HG02571 (cell line): ENCODE data around the gene SH3D19.
"Not testable (repeated sequence)": the region's sequence is repeated elsewhere in the genome, so short reads cannot be mapped to it uniquely, and the experiment has no call there.

Experiments used
- ATAC-seq: cut with Tn5 transposase; IDR thresholded peaks from one replicate; pipeline ENCODE4 v1.9.1; 2021; ENCODE audit warnings: mild to moderate bottlenecking, moderate library complexity; ENCODE audit not compliant: unreplicated experiment

SH3D19 gene

GRCh38 chr4:151236036-151236435, 89.4 kb downstream of the SH3D19 start:
- ATAC-seq = no peak

GRCh38 chr4:151235373-151235772, 90.0 kb downstream of the SH3D19 start:
- not testable (repeated sequence) for ATAC-seq

GRCh38 chr4:151233600-151233999, 91.8 kb downstream of the SH3D19 start:
- no peak for ATAC-seq

DNA sequence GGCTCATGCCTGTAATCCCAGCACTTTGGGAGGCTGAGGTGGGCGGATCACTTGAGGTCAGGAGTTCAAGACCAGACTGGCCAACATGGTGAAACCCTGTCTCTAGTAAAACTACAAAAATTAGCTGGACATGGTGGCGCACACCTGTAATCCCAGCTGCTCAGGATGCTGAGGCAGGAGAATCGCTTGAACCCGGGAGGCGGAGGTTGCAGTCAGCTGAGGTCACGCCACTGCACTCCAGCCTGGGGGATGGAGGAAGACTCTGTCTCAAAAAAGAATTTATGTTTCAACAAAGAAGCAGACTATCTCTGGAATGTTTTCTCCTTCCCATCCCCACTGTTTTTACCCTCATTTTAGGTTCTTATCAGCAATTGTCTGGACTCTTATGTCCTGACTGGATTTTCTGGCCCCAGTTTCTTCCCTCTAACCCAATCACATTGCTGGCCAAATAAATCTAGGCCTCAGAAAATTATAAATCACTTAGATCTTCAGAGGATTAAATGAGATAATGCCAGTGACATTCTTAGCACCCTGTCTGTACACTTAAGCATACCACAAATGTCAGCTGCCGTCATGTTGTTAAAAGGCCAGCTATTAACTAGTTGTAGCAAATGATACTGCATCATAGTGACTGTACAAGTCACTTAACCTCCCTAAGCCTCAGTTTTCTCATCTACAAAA, 93.3 kb downstream of the SH3D19 start:
- no peak for ATAC-seq

GRCh38 chr4:151228189-151229119, 97.0 kb downstream of the SH3D19 start:
- ATAC-seq = no peak

- no peak for ATAC-seq
These were observed 97.7 kb downstream of the SH3D19 start for GRCh38 chr4:151227731-151228130.

GRCh38 chr4:151227172-151227571, 98.2 kb downstream of the SH3D19 start:
- no peak for ATAC-seq

GRCh38 chr4:151226004-151226932, 99.1 kb downstream of the SH3D19 start:
- ATAC-seq = no peak

DNA sequence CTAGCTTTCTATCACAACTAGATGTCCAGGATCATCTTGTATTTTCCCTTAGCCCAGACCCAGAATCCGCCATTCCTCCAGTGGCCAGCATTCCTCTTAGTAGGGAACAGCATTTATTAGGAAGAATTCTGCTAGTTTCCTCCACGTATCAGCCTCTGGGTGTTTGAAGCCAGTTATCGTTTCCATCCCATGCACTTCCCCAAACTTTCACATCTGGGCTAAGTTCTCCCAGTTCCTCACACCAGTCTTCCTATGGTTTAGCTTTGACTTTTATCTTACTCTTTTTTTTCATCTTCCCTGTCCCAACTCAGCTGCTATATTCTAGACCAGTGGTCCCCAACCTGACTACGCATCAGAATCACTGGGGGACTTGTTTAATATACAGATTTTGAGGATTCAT, 101.9 kb downstream of the SH3D19 start:
- ATAC-seq = no peak

DNA sequence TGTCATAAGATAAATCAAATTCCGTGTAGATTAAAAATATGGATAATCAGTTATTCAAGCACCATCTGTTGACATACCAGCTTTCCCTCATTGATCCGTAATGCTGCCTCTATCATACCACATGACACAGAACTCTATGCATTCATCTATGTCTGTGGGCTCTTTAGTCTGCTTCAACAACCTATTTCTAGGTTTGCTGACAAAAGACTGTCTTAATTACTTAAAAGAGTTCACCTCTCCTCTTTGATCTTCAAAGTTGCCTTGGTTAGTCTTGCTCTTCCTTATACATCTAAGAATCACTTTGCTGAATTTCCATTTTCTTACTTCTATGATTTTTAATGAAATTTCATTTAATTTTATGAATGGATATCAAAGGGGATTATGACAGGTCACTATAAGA, 105.5 kb downstream of the SH3D19 start:
- no peak for ATAC-seq

DNA sequence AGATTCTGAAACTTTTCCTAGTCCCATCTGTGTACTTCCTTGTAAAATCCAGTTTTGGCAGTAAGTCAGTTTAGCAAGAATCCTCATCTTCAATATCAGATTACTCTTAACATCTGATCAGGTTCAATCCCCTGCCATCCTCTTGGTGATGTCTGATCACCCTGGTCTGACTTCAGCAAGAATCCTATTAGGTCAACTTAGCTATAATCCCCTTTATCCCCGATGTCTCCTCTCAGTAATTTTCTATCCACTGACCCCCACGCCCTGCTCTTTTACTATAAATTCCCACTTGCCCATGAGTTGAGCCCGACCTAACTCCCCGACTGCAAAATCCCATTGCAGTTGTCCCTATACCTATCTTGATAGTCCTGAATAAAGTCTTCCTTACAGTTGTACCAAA, 106.3 kb downstream of the SH3D19 start:
- no peak for ATAC-seq

GRCh38 chr4:151218343-151218742, 107.1 kb downstream of the SH3D19 start:
- ATAC-seq = no peak

DNA sequence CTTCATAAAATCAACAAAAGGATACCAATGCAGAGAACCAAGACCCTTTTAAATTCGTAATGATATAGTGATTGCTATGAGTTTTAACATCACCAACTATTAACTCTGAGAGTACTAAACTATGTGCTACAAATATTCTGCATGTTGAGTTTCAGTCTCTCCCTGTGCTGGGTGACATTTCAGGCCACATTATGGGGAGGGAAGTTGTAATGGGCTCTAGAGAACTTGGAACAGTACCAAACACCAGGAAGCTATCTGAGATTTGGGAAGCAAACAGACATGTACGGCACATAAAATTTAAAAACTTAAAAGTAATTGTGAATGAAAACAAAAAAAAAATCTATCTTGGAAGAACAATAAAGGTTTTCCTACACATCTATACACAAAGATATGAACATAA, 108.1 kb downstream of the SH3D19 start:
- ATAC-seq = no peak

GRCh38 chr4:151215295-151215694, 110.1 kb downstream of the SH3D19 start:
- no peak for ATAC-seq

GRCh38 chr4:151207868-151208267, 117.5 kb downstream of the SH3D19 start:
- ATAC-seq = no peak

- no peak for ATAC-seq
These were observed 118.2 kb downstream of the SH3D19 start for GRCh38 chr4:151207186-151207585.

- ATAC-seq = no peak
These were observed 119.0 kb downstream of the SH3D19 start for GRCh38 chr4:151206241-151207005.

DNA sequence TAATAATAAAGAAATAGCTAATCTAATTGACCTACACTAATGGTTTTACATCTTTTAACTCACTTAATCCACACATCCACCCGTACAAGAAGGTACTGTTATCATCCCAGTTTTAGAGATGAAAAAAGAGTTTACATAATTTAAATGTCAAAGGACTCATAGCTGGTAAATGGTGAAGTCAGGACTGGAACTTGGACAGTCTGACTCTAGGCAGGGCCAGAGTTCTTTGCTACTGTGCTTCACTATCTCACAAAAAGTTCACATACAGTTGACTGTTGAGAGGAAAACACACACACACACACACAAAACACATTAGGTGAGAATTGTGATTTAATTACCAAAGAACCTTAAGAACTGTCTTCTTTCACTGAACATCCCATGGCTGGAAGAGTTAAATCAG, 119.7 kb downstream of the SH3D19 start:
- ATAC-seq = no peak

DNA sequence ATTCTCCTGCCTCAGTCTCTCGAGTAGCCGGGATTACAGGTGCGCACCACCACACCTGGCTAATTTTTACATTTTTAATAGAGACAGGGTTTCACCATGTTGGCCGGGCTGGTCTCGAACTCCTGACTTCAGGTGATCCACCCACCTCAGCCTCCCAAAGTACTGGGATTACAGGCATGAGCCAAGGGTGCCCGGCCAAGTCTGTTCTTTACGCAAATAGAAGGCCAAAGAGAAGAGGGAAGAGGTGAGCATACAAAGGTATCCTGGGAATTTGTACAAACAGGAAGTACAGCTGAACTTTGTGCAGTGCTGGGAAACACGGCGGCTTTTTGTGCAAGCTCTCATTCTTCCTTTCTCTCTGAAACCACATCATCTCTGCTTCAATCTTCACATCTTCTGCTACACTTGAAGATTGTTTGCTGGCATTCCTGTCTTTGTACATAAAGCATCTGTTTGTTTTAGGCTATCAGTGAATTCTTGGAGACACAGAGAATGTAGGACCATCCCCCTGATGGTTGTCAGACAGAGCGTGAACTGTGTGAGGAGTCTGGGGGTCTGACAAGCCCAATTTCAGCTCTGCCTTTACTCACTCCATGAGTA, 120.4 kb downstream of the SH3D19 start:
- no peak for ATAC-seq

DNA sequence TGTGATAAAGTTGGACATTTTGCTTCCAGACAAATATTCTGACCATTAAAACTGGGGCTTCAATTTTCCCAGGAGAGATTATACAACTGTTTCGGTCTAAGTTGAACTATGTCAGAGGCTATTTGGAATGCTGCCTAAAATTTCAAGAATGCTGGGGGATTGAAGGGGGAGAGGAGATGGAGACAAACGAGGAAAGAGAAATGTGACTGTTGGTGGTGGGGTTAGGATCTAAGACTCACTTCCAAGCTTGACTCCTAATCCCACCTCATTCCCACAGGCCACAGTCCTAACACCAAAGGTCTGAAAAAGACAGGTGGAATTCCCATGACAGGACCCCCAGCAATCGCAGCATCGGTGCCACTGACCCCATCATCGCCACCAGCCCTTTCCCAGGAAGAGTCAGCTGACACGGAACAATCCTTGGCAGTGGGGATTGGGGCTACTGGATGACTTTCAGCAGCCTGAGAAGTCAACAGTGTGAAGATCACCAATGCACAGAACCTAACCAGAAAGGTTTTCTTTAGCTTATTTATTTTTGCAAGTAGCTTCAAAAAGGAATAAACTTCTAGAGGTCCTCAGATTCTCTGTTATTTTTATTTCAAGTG, 122.5 kb downstream of the SH3D19 start:
- ATAC-seq = no peak
